Neural cell (in vitro differentiated cells): Measurements from ENCODE around the gene CLCNKA. TPM values are rescaled to one million over a fixed set of nuclear protein-coding genes. Genes with fewer than 3 reads are reported as not detected.

ENCODE experiments used
- H2AFZ ChIP-seq: fragments of 200-600, 300-800 bp; sonication (generic), shearing (Covaris generic); 2 replicates; pipeline ENCODE4 v1.6.0; 2014; ENCODE audit warnings: low read depth, mild to moderate bottlenecking, antibody characterized with exemption, low read length, moderate library complexity
- H3F3A ChIP-seq: fragments of 200-600 bp; shearing (Covaris generic); 2 replicates; pipeline ENCODE4 v1.6.1; 2016; ENCODE audit warnings: mild to moderate bottlenecking, moderate library complexity, mixed read lengths, antibody characterized with exemption, low read length; ENCODE audit not compliant: insufficient read depth, poor library complexity, severe bottlenecking
- H3K27ac ChIP-seq: fragments of 200-600, 300-800 bp; sonication (generic), shearing (Covaris generic); 2 replicates; pipeline ENCODE4 v1.5.1; 2014; ENCODE audit warnings: mild to moderate bottlenecking, low read length, moderate library complexity
- H3K27me3 ChIP-seq: fragments of 300-800, 200-600 bp; sonication (generic), shearing (Covaris generic); 2 replicates; pipeline ENCODE4 v1.6.0; 2014; ENCODE audit warnings: mild to moderate bottlenecking, low read depth, low read length, moderate library complexity; ENCODE audit not compliant: insufficient read depth
- H3K36me3 ChIP-seq: fragments of 300-800, 200-600 bp; sonication (generic), shearing (Covaris generic); 2 replicates; pipeline ENCODE4 v1.5.1; 2014; ENCODE audit warnings: mild to moderate bottlenecking, antibody characterized with exemption, low read length, moderate library complexity; ENCODE audit not compliant: insufficient read depth
- H3K4me2 ChIP-seq: fragments of 300-800, 200-600 bp; sonication (generic), shearing (Covaris generic); 2 replicates; pipeline ENCODE4 v1.6.0; 2014; ENCODE audit warnings: mild to moderate bottlenecking, low read length
- H3K4me3 ChIP-seq: fragments of 300-800, 200-600 bp; sonication (generic), shearing (Covaris generic); 2 replicates; pipeline ENCODE4 v1.5.1; 2014; ENCODE audit warnings: mild to moderate bottlenecking, low read length, moderate library complexity
- H3K79me2 ChIP-seq: fragments of 200-600 bp; shearing (Covaris generic); replicated peaks from 2 replicates; pipeline ENCODE4 v1.6.0; 2014; ENCODE audit warnings: mild to moderate bottlenecking, low read length, moderate library complexity; ENCODE audit not compliant: insufficient read depth
- H3K9ac ChIP-seq: fragments of 300-800, 200-600 bp; sonication (generic), shearing (Covaris generic); 2 replicates; pipeline ENCODE4 v1.6.1; 2016; ENCODE audit warnings: mild to moderate bottlenecking, low read length, mixed read lengths
- H3K9me2 ChIP-seq: fragments of 200-600 bp; shearing (Covaris generic); 2 replicates; pipeline ENCODE4 v1.6.1; 2016; ENCODE audit warnings: mild to moderate bottlenecking, low read length, mixed read lengths; ENCODE audit not compliant: insufficient read depth
- H3K9me3 ChIP-seq: fragments of 200-600, 300-800 bp; sonication (generic), shearing (Covaris generic); 2 replicates; pipeline ENCODE4 v1.6.1; 2016; ENCODE audit warnings: mild to moderate bottlenecking, mixed run types, low read length, moderate library complexity, mixed read lengths
- H4K20me1 ChIP-seq: fragments of 200-600 bp; shearing (Covaris generic); 2 replicates; pipeline ENCODE4 v1.6.1; 2016; ENCODE audit warnings: mild to moderate bottlenecking, mixed run types; ENCODE audit not compliant: insufficient read depth
- EP300 ChIP-seq: fragments of 450-650 bp; conservative IDR thresholded peaks from 2 replicates; pipeline ENCODE4 v1.6.1; 2014; ENCODE audit warnings: antibody characterized with exemption, mild to moderate bottlenecking, moderate library complexity; ENCODE audit not compliant: poor library complexity, severe bottlenecking
- EZH2 ChIP-seq: fragments of 200-600, 300-800 bp; shearing (Covaris generic), sonication (generic); IDR thresholded peaks from 2 replicates; pipeline ENCODE4 v1.6.1; 2014; ENCODE audit warnings: antibody characterized with exemption, low read length, borderline replicate concordance, mild to moderate bottlenecking; ENCODE audit not compliant: insufficient read depth, poor library complexity, severe bottlenecking
- MXI1 ChIP-seq: fragments of 450-650 bp; conservative IDR thresholded peaks from 2 replicates; pipeline ENCODE4 v1.6.1; 2014; ENCODE audit warnings: antibody characterized with exemption, mild to moderate bottlenecking; ENCODE audit not compliant: poor library complexity, severe bottlenecking
- POLR2AphosphoS5 ChIP-seq: IDR thresholded peaks from 2 replicates; pipeline ENCODE4 v1.6.1; 2012
- RAD21 ChIP-seq: fragments of 450-650 bp; conservative IDR thresholded peaks from 2 replicates; pipeline ENCODE4 v1.6.1; 2014; ENCODE audit warnings: antibody characterized with exemption, mild to moderate bottlenecking, moderate library complexity
- REST ChIP-seq: IDR thresholded peaks from 2 replicates; pipeline ENCODE4 v1.6.1; 2012; ENCODE audit warnings: borderline replicate concordance
- SMC3 ChIP-seq: fragments of 450-650 bp; conservative IDR thresholded peaks from 2 replicates; pipeline ENCODE4 v1.6.1; 2014; ENCODE audit warnings: antibody characterized with exemption, mild to moderate bottlenecking, moderate library complexity; ENCODE audit not compliant: poor library complexity
- TAF1 ChIP-seq: IDR thresholded peaks from 2 replicates; pipeline ENCODE4 v1.6.1; 2012; ENCODE audit warnings: low read depth
- polyA plus RNA-seq: library from polyadenylated mRNA; depleted of rRNA; stranded (reverse); fragments of >200 nt; gene quantifications from 2 replicates; pipeline ENCODE4 v1.2.3, GENCODE V29; 2014
- small RNA-seq, 3 experiments: library from RNA; depleted of rRNA; stranded (forward); fragments of <200 nt; gene quantifications; one replicate each; pipeline ENCODE3, GENCODE V24; 2012
- TF ChIP-seq, protein P1 (sequence below): fragments of 450-650 bp; IDR thresholded peaks from 2 replicates; pipeline ENCODE4 v1.5.1; 2014; ENCODE audit warnings: antibody characterized with exemption, mild to moderate bottlenecking, moderate library complexity; ENCODE audit not compliant: poor library complexity, severe bottlenecking

CLCNKA gene
- polyA plus RNA-seq, 1 donor from 2014 or later, result not detected

DNA sequence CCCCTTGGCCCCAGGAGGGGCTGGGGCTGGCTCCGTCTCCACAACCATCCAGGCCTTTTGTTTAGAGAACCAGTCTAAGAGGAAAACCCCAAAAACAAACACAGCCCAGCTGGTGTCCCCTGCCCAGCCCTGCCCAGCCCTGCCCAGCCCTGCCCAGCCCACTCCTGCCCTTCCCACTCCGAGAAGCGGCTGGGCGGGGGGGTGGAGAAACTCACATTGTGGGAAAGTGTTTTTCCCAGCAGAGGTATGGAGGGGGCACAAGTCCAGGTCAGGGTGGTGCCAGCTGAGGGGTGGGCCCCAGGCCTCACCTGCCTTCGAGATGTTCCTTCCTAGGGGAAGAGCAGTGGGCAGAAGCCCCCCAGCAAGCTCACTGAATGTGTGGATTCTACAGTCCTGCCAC is 61.6 kb downstream of the CLCNKA start:
- no peaks in the 10 kb centered on the region for H3K27me3 ChIP-seq
- no peaks in the 10 kb centered on the region for H3K9me2 ChIP-seq
- no peak overlapping the region for H3K9ac ChIP-seq
- no peak overlapping the region for H3K4me3 ChIP-seq
- no peak overlapping the region for H3K4me2 ChIP-seq
- H3F3A ChIP-seq, result no peaks in the 10 kb centered on the region
- no peaks in the 10 kb centered on the region for H3K9me3 ChIP-seq
- no peaks in the 10 kb centered on the region for H3K79me2 ChIP-seq
- H3K36me3 ChIP-seq, result no peaks in the 10 kb centered on the region
- H3K27ac ChIP-seq, result no peak overlapping the region
- TF ChIP-seq MXI1, result no peak
- no peak for TF ChIP-seq TAF1
- TF ChIP-seq, protein P1, sequence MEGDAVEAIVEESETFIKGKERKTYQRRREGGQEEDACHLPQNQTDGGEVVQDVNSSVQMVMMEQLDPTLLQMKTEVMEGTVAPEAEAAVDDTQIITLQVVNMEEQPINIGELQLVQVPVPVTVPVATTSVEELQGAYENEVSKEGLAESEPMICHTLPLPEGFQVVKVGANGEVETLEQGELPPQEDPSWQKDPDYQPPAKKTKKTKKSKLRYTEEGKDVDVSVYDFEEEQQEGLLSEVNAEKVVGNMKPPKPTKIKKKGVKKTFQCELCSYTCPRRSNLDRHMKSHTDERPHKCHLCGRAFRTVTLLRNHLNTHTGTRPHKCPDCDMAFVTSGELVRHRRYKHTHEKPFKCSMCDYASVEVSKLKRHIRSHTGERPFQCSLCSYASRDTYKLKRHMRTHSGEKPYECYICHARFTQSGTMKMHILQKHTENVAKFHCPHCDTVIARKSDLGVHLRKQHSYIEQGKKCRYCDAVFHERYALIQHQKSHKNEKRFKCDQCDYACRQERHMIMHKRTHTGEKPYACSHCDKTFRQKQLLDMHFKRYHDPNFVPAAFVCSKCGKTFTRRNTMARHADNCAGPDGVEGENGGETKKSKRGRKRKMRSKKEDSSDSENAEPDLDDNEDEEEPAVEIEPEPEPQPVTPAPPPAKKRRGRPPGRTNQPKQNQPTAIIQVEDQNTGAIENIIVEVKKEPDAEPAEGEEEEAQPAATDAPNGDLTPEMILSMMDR, result no peak
- no peak for TF ChIP-seq SMC3
- TF ChIP-seq EP300, result no peak
- TF ChIP-seq EZH2, result no peak
- no peak for TF ChIP-seq RAD21
- no peak for TF ChIP-seq REST
- no peak for TF ChIP-seq POLR2AphosphoS5
- no peak overlapping the region for H2AFZ ChIP-seq
- no peaks in the 10 kb centered on the region for H4K20me1 ChIP-seq

Small RNA genes lying within 50 kb of the gene (small RNA-seq; reads per million reads assigned to genes)
- gene AL355994.1 (0 reads per million in 3 experiments), gene AL355994.5 (0 reads per million in 3 experiments)

Other genes with a start within 250 kb of the CLCNKA start
- gene UQCRHL, start 214.4 kb upstream of the CLCNKA start, polyA plus RNA-seq, result 3.9 and 6.1 TPM in 2 replicates
- 7.1 and 11.3 TPM in 2 replicates for gene SPEN, start 174.3 kb upstream of the CLCNKA start, polyA plus RNA-seq
- gene ZBTB17, start 45.9 kb upstream of the CLCNKA start, polyA plus RNA-seq, result 114 and 137 TPM in 2 replicates
- not detected in 2 replicates for gene SRARP, start 17.8 kb upstream of the CLCNKA start, polyA plus RNA-seq
- 0.10 TPM in 1 of 2 replicates, not detected in the other for gene HSPB7, start 4.0 kb upstream of the CLCNKA start, polyA plus RNA-seq
- gene CLCNKB, start 21.7 kb downstream of the CLCNKA start, polyA plus RNA-seq, result not detected in 2 replicates
- gene FAM131C, start 51.6 kb downstream of the CLCNKA start, polyA plus RNA-seq, result 0.84 and 0.97 TPM in 2 replicates
- 0.63 and 0.66 TPM in 2 replicates for gene EPHA2, start 134.0 kb downstream of the CLCNKA start, polyA plus RNA-seq
- 0.93 and 2.1 TPM in 2 replicates for gene ARHGEF19, start 190.6 kb downstream of the CLCNKA start, polyA plus RNA-seq
- gene CPLANE2, start 215.1 kb downstream of the CLCNKA start, polyA plus RNA-seq, result 5.7 and 8.2 TPM in 2 replicates